GM21423 (cell line): ENCODE results near the gene GRK2.

ENCODE experiments used
- ATAC-seq: cut with Tn5 transposase; IDR thresholded peaks from one replicate; pipeline ENCODE4 v1.9.1; 2021; ENCODE audit warnings: mild to moderate bottlenecking, moderate library complexity; ENCODE audit not compliant: unreplicated experiment

GRK2 gene

GRCh38 chr11:67269401-67270255 is 3.4 kb downstream of the GRK2 start:
- no peak for ATAC-seq

- ATAC-seq, result no peak
Observed at GRCh38 chr11:67270256-67271204, 4.3 kb downstream of the GRK2 start.

DNA sequence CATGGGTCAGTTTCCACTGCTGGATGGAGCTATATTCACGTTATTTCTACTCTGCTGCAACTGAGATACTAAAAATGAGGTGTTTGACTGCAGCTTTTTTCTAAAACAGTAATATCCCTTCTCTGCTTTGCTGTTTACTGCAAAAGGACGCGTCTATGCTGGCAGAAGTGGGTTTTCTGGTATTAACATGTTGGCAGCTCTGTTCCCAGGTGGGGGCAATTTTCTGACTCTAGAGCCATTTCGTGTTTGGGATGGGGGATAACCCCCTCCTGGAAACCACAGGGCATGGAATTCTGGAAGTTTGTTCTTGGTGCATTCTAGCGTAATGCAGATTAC is 4.9 kb downstream of the GRK2 start:
- no peak for ATAC-seq

- no peak for ATAC-seq
Observed at GRCh38 chr11:67271541-67272284, 5.4 kb downstream of the GRK2 start.

DNA sequence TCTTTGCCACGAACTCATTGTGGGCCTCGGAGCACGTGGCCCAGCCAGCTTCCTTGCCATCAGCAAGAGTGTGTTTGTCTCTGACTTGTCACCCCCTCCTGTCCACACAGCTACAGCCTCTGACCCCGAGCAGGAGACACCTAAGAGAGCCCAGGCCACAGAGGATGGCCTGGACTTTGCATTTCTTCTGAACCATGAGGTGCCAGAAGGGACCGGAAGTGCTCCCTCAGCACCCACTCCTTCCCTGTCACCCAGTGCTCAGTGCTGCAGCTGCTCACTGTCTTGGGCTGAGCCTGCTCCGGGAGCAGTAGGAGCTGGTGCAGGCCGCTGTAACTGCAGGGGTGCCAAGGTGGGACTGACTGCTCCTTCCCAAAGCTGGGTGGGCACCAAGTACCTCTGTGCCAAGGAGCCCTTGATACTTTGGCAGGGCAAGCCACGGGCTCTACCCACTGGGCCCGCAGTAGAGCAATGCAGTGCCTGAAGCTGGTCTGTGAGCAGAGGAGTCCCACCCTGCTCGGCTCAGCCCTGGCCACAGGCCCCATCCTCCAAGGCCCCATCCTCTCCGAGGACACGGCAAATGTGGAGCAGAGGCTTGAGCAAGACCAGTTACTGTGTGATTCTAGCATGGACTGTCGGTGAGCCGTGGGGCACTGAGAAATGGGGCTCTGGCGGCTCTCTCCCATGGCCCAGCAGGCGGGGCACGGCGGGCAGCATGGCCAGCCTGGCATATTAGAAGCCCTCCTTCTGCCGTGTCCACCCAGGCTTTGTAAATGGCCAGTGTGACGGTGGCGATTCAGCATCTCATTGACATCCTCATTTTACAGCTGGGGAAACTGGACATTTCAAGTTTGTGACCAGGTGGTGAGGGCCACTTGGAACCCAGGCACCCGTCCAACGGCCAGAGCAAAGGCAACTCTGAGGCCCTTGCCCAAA is 6.3 kb downstream of the GRK2 start:
- ATAC-seq, result no peak

- no peak for ATAC-seq
Observed at GRCh38 chr11:67273260-67273990, 7.2 kb downstream of the GRK2 start.

GRCh38 chr11:67274768-67275605 is 8.7 kb downstream of the GRK2 start:
- no peak for ATAC-seq

DNA sequence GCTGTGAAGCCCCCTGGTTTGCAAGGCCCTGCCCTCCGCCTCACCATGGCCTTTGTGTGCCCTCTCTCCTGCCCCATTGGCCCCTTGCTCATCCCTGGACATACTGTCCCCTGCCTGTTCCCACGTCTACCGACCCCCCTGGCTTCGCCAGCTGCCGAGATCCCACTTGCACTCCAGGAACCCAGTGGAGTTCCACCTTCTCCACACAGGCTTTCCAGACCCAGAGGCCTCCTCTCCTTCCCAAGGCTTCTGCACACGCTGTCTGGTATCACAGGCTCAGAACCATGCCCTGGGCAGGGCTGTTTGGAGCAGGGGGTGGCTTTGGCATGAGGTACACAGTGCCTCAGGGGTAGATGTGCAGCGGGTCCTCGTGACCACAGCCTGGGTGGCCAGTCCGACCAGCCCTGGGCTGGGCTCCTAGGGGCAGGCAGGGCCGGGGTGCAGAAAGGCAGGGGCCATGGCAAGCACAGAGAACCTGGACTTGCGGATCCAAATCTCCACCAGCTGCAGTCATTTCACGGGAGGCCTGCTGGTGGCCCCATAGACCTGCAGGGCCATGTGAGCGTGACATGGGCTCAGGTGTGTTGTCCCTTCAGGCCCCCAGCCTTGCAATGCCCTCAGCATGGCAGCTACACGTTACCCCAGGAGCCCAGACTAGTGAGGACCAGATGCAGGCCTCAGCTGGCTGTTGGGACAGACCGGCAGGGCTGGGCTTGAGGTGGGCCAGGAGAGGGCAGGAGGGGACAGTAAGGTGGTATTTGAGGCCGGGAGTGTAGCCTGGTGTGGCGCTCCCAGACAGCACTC is 9.5 kb downstream of the GRK2 start:
- no peak for ATAC-seq

DNA sequence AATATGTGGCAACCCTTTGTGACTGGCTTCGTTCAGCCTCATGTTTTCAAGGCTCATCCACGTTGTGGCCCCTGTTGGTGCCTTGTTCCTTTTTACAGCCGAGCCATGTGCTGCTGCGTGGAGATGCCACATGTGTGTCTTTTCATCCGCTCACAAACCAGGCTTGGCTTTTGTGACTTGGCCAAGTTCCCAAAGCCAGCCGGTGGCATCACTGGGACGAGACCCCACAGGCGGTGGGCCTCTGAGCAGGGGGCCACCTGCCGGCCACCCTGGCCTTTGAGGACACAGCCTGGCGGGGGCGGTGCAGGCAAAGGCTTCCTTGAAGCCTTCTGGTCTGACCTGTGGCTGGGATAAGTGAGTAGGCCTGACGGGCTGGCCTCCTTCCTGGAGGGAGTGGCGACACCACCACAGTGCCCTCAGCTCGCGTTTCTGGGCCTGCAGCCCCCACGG is 10.5 kb downstream of the GRK2 start:
- no peak for ATAC-seq

GRCh38 chr11:67277231-67277961 is 11.1 kb downstream of the GRK2 start:
- ATAC-seq, result peak; percentile 69

- no peak for ATAC-seq
Observed at GRCh38 chr11:67278135-67278938, 12.1 kb downstream of the GRK2 start.

GRCh38 chr11:67278939-67279588 is 12.8 kb downstream of the GRK2 start:
- ATAC-seq, result no peak

- no peak for ATAC-seq
Observed at GRCh38 chr11:67279589-67280340, 13.5 kb downstream of the GRK2 start.

DNA sequence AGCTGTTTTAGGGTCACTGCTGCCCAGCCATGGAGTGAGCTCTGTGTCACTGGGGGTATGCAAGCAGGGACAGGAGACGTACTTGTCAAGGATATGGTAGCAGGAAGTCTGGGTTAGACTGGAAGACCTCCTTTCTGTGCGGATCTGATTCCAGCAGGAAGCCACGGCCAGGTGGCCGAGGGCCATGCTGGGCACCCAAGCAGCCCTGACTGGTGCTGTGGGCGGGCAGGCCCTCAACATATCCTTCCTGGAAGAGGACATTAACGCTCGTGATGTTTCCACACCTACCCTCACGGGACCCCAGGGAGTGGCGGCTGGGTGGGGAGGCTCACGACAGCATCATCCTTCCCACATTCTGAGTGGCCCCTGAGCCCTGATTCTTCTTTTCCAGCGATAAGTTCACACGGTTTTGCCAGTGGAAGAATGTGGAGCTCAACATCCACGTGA is 14.1 kb downstream of the GRK2 start:
- no peak for ATAC-seq
